HepG2 (cell line): ENCODE measurements around the gene BRD3. TPM values are rescaled to one million over a fixed set of nuclear protein-coding genes. Genes with fewer than 3 reads are reported as not detected.
A peak's percentile ranks its signal among the peaks of the same experiment; 100 is the strongest.

Experiments
- AGO2 ChIP-seq: fragments of 200-400 bp; formaldehyde crosslinking; optimal IDR thresholded peaks from 2 replicates; pipeline ENCODE3; 2017; ENCODE audit warnings: mild to moderate bottlenecking, low read depth, low read length, moderate library complexity
- JARID2 ChIP-seq: sonication (generic); formaldehyde crosslinking; IDR thresholded peaks from 2 replicates; pipeline ENCODE4 v1.8.1; 2023; ENCODE audit warnings: missing genetic modification reagents, inconsistent platforms; ENCODE audit not compliant: insufficient replicate concordance
- KAT2B ChIP-seq: fragments of 150-350 bp; IDR thresholded peaks from 2 replicates; pipeline ENCODE4 v1.6.1; 2014; ENCODE audit warnings: low read depth, low read length, borderline replicate concordance
- MBD4 ChIP-seq: IDR thresholded peaks from 2 replicates; pipeline ENCODE4 v1.6.1; 2012; ENCODE audit warnings: low read length, inconsistent platforms, borderline replicate concordance
- MIER2 ChIP-seq: IDR thresholded peaks from 2 replicates; pipeline ENCODE4 v1.6.1; 2016; ENCODE audit warnings: missing biosample characterization, missing genetic modification reagents
- ONECUT2 ChIP-seq: sonication (generic); formaldehyde crosslinking; IDR thresholded peaks from 2 replicates; pipeline ENCODE4 v1.4.0; 2020; ENCODE audit warnings: missing genetic modification reagents
- ZFP36 ChIP-seq: fragments of 150-350 bp; IDR thresholded peaks from 2 replicates; pipeline ENCODE4 v1.6.1; 2018; ENCODE audit warnings: borderline replicate concordance, low read length, low read depth; ENCODE audit not compliant: partially characterized antibody
- ZNF124 ChIP-seq: sonication (generic); formaldehyde crosslinking; IDR thresholded peaks from 2 replicates; pipeline ENCODE4 v1.4.0; 2020; ENCODE audit warnings: missing genetic modification reagents
- ZNF564 ChIP-seq: sonication (generic); formaldehyde crosslinking; IDR thresholded peaks from 2 replicates; pipeline ENCODE4 v1.8.1; 2023; ENCODE audit warnings: mild to moderate bottlenecking, missing genetic modification reagents
- polyA plus RNA-seq, 8 experiments: library from polyadenylated mRNA; depleted of rRNA in 3 of 8; stranded (reverse) in 7 of 8; unstranded in 1 of 8; fragments of >200 nt; fragmentation: Illumina TruSeq in 4 of 8; extraction: Trizol in 4 of 8; gene quantifications; 2 replicates each; pipeline versions ENCODE4 v1.2.1 to v1.2.3, GENCODE V29; 2011 to 2016; ENCODE audit warnings: low read depth in 4 of 8, missing spikeins in 1 of 8, mixed read lengths in 1 of 8; ENCODE audit not compliant: insufficient read depth in 1 of 8
- total RNA-seq, 5 experiments: library from RNA; depleted of rRNA; stranded (reverse); fragments of >200 nt; fragmentation: Illumina TruSeq; extraction: Trizol; gene quantifications; 2 replicates each; pipeline ENCODE4 v1.2.3, GENCODE V29; 2016; ENCODE audit warnings: low read depth in 1 of 5
- TF ChIP-seq, protein P1 (sequence below): sonication (generic); formaldehyde crosslinking; IDR thresholded peaks from 2 replicates; pipeline ENCODE4 v1.4.0; 2020; ENCODE audit warnings: missing genetic modification reagents
- TF ChIP-seq, protein P2 (sequence below): IDR thresholded peaks from 2 replicates; pipeline ENCODE4 v1.6.1; 2016; ENCODE audit warnings: low read depth, control low read depth
- TF ChIP-seq, protein P3 (sequence below): sonication (generic); formaldehyde crosslinking; IDR thresholded peaks from 2 replicates; pipeline ENCODE4 v1.5.0; 2020; ENCODE audit warnings: mild to moderate bottlenecking, missing genetic modification reagents, borderline replicate concordance
- TF ChIP-seq, protein P4 (sequence below): sonication (generic); formaldehyde crosslinking; IDR thresholded peaks from 2 replicates; pipeline ENCODE4 v1.5.0; 2020; ENCODE audit warnings: mild to moderate bottlenecking, missing genetic modification reagents

BRD3 gene
- total and polyA plus RNA-seq, 2 of the 13 experiments (the other 11 are each of a cell fraction or from before 2014, with no cell fraction given): 5.9 to 12.9 TPM

DNA sequence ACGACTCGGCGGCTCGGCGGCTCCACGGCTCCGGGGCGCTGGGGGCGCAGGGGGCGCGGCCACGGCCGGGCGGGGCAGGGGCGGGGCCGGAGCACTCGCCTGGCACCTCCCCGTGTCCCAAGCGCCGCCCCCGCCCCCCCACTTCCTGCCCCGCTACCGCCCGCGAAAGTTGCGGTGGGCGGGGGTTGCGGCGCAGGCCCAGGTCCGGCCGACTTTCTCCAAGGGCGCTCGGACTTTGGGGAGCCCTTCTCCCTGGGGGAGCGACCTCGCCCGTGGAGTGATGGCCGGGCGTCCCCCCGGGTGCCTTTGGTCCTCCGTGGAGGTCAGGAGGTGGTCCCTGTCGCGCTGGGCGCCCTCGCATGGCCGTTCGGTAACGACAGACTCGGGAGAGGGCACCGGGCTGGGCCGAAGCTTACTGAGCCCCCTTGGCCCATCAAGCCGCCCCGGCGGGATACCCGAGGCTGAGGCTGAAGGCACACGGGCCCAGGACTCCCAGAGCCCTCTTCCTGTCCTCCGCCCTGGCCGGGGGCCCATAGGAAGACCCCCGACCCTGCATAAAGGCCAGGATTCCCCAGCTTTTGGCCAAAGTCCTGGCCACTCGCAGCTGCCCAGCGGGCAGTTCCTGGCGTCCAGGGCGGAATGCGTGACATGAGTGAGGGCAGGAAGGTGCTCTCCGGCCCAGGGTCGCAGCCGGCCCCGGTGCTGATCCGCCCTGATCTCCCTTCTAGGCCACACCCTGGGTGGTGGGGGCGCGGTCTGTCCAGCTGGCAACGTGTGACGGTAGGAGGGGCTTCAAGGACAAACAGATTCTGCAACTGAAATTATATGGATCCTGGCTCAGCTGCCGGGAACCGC, 74.8 kb downstream of the BRD3 start (continued):
- TF ChIP-seq ONECUT2 (CRISPR knock-in tag) (no peak), AGO2 (peak; percentile 84), MIER2 (no peak), ZNF124 (CRISPR knock-in tag) (peak; percentile 27; the same call in 1 of the 2 replicates), ZFP36 (no peak), MBD4 (no peak), ZNF564 (CRISPR knock-in tag) (0 out of 2 replicates have a peak, but pooled peaks have one; percentile 32), KAT2B (no peak), JARID2 (CRISPR knock-in tag) (no peak)
- TF ChIP-seq, protein P1, sequence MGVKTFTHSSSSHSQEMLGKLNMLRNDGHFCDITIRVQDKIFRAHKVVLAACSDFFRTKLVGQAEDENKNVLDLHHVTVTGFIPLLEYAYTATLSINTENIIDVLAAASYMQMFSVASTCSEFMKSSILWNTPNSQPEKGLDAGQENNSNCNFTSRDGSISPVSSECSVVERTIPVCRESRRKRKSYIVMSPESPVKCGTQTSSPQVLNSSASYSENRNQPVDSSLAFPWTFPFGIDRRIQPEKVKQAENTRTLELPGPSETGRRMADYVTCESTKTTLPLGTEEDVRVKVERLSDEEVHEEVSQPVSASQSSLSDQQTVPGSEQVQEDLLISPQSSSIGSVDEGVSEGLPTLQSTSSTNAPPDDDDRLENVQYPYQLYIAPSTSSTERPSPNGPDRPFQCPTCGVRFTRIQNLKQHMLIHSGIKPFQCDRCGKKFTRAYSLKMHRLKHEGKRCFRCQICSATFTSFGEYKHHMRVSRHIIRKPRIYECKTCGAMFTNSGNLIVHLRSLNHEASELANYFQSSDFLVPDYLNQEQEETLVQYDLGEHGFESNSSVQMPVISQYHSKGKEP (CRISPR knock-in tag): no peak
- TF ChIP-seq, protein P2, sequence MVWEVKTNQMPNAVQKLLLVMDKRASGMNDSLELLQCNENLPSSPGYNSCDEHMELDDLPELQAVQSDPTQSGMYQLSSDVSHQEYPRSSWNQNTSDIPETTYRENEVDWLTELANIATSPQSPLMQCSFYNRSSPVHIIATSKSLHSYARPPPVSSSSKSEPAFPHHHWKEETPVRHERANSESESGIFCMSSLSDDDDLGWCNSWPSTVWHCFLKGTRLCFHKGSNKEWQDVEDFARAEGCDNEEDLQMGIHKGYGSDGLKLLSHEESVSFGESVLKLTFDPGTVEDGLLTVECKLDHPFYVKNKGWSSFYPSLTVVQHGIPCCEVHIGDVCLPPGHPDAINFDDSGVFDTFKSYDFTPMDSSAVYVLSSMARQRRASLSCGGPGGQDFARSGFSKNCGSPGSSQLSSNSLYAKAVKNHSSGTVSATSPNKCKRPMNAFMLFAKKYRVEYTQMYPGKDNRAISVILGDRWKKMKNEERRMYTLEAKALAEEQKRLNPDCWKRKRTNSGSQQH (CRISPR knock-in tag): no peak
- TF ChIP-seq, protein P3, sequence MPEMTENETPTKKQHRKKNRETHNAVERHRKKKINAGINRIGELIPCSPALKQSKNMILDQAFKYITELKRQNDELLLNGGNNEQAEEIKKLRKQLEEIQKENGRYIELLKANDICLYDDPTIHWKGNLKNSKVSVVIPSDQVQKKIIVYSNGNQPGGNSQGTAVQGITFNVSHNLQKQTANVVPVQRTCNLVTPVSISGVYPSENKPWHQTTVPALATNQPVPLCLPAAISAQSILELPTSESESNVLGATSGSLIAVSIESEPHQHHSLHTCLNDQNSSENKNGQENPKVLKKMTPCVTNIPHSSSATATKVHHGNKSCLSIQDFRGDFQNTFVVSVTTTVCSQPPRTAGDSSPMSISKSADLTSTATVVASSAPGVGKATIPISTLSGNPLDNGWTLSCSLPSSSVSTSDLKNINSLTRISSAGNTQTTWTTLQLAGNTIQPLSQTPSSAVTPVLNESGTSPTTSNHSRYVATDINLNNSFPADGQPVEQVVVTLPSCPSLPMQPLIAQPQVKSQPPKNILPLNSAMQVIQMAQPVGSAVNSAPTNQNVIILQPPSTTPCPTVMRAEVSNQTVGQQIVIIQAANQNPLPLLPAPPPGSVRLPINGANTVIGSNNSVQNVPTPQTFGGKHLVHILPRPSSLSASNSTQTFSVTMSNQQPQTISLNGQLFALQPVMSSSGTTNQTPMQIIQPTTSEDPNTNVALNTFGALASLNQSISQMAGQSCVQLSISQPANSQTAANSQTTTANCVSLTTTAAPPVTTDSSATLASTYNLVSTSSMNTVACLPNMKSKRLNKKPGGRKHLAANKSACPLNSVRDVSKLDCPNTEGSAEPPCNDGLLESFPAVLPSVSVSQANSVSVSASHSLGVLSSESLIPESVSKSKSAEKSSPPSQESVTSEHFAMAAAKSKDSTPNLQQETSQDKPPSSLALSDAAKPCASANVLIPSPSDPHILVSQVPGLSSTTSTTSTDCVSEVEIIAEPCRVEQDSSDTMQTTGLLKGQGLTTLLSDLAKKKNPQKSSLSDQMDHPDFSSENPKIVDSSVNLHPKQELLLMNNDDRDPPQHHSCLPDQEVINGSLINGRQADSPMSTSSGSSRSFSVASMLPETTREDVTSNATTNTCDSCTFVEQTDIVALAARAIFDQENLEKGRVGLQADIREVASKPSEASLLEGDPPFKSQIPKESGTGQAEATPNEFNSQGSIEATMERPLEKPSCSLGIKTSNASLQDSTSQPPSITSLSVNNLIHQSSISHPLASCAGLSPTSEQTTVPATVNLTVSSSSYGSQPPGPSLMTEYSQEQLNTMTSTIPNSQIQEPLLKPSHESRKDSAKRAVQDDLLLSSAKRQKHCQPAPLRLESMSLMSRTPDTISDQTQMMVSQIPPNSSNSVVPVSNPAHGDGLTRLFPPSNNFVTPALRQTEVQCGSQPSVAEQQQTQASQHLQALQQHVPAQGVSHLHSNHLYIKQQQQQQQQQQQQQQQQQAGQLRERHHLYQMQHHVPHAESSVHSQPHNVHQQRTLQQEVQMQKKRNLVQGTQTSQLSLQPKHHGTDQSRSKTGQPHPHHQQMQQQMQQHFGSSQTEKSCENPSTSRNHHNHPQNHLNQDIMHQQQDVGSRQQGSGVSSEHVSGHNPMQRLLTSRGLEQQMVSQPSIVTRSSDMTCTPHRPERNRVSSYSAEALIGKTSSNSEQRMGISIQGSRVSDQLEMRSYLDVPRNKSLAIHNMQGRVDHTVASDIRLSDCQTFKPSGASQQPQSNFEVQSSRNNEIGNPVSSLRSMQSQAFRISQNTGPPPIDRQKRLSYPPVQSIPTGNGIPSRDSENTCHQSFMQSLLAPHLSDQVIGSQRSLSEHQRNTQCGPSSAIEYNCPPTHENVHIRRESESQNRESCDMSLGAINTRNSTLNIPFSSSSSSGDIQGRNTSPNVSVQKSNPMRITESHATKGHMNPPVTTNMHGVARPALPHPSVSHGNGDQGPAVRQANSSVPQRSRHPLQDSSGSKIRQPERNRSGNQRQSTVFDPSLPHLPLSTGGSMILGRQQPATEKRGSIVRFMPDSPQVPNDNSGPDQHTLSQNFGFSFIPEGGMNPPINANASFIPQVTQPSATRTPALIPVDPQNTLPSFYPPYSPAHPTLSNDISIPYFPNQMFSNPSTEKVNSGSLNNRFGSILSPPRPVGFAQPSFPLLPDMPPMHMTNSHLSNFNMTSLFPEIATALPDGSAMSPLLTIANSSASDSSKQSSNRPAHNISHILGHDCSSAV (CRISPR knock-in tag): no peak
- TF ChIP-seq, protein P4, sequence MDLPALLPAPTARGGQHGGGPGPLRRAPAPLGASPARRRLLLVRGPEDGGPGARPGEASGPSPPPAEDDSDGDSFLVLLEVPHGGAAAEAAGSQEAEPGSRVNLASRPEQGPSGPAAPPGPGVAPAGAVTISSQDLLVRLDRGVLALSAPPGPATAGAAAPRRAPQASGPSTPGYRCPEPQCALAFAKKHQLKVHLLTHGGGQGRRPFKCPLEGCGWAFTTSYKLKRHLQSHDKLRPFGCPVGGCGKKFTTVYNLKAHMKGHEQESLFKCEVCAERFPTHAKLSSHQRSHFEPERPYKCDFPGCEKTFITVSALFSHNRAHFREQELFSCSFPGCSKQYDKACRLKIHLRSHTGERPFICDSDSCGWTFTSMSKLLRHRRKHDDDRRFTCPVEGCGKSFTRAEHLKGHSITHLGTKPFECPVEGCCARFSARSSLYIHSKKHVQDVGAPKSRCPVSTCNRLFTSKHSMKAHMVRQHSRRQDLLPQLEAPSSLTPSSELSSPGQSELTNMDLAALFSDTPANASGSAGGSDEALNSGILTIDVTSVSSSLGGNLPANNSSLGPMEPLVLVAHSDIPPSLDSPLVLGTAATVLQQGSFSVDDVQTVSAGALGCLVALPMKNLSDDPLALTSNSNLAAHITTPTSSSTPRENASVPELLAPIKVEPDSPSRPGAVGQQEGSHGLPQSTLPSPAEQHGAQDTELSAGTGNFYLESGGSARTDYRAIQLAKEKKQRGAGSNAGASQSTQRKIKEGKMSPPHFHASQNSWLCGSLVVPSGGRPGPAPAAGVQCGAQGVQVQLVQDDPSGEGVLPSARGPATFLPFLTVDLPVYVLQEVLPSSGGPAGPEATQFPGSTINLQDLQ (CRISPR knock-in tag): no peak
